GM08714 (cell line): Measurements from ENCODE around the gene LRP8.
A peak's percentile ranks its signal among the peaks of the same experiment; 100 is the strongest.

ENCODE experiments used
- H3K4me3 ChIP-seq: fragments of 200-500 bp; sonication (Bioruptor generic); 2 replicates; pipeline ENCODE4 v1.5.1; 2014; ENCODE audit warnings: mild to moderate bottlenecking, low read length, inconsistent platforms
- ZNF274 ChIP-seq: IDR thresholded peaks from 2 replicates; pipeline ENCODE4 v1.6.1; 2012; ENCODE audit warnings: mild to moderate bottlenecking, low read depth, low read length

The LRP8 gene

GRCh38 chr1:53340660-53341520 is 13.0 kb upstream of the LRP8 start:
- TF ChIP-seq ZNF274 = no peak
- H3K4me3 ChIP-seq = no peak overlapping the region

GRCh38 chr1:53339736-53340635 is 12.1 kb upstream of the LRP8 start:
- no peak for TF ChIP-seq ZNF274
- H3K4me3 ChIP-seq = no peak overlapping the region

GRCh38 chr1:53338423-53338822 is 10.6 kb upstream of the LRP8 start:
- no peak overlapping the region for H3K4me3 ChIP-seq
- no peak for TF ChIP-seq ZNF274

GRCh38 chr1:53337499-53337898 is 9.6 kb upstream of the LRP8 start:
- H3K4me3 ChIP-seq = no peak overlapping the region
- no peak for TF ChIP-seq ZNF274

GRCh38 chr1:53336146-53336545 is 8.3 kb upstream of the LRP8 start:
- no peak overlapping the region for H3K4me3 ChIP-seq
- no peak for TF ChIP-seq ZNF274

GRCh38 chr1:53335661-53336060 is 7.8 kb upstream of the LRP8 start:
- no peak overlapping the region for H3K4me3 ChIP-seq
- TF ChIP-seq ZNF274 = no peak

GRCh38 chr1:53334781-53335180 is 6.9 kb upstream of the LRP8 start:
- no peak for TF ChIP-seq ZNF274
- H3K4me3 ChIP-seq = no peak overlapping the region

GRCh38 chr1:53334312-53334711 is 6.4 kb upstream of the LRP8 start:
- H3K4me3 ChIP-seq = no peak overlapping the region
- no peak for TF ChIP-seq ZNF274

- TF ChIP-seq ZNF274 = no peak
- H3K4me3 ChIP-seq = no peak overlapping the region
Measured at GRCh38 chr1:53332833-53333232, 5.0 kb upstream of the LRP8 start.

GRCh38 chr1:53332186-53332564 is 4.3 kb upstream of the LRP8 start:
- TF ChIP-seq ZNF274 = no peak

GRCh38 chr1:53331446-53332185 is 3.7 kb upstream of the LRP8 start:
- H3K4me3 ChIP-seq = no peak overlapping the region
- TF ChIP-seq ZNF274 = no peak

More at GRCh38 chr1:53332186-53332564, 4.3 kb upstream of the LRP8 start:
- H3K4me3 ChIP-seq = no peak overlapping the region

GRCh38 chr1:53330819-53331218 is 2.9 kb upstream of the LRP8 start:
- no peak for TF ChIP-seq ZNF274
- H3K4me3 ChIP-seq = no peak overlapping the region

- peak overlapping the region; percentile 67; the same call in 1 of the 2 replicates for H3K4me3 ChIP-seq
Measured at GRCh38 chr1:53328541-53329499, 950 bp upstream of the LRP8 start.

More at GRCh38 chr1:53328541-53329499, 950 bp upstream of the LRP8 start:
- TF ChIP-seq ZNF274 = no peak
